Islet of Langerhans (tissue), 1 donor: ENCODE results near the gene RASAL2.
"Not testable (repeated sequence)": the region's sequence is repeated elsewhere in the genome, so short reads cannot be mapped to it uniquely, and the experiment has no call there.

Source experiments
- FAIRE-seq: peaks from one replicate; lab custom pipeline; 2011; peaks lifted over from hg19 to GRCh38; lab: Jason Lieb, UNC

RASAL2 gene

GRCh38 chr1:178495158-178495557 is 401.3 kb downstream of the RASAL2 start:
- no peak for FAIRE-seq

- FAIRE-seq = no peak
Measured at GRCh38 chr1:178495741-178496409, 402.0 kb downstream of the RASAL2 start.

GRCh38 chr1:178496410-178497135 is 402.7 kb downstream of the RASAL2 start, which contains the start of gene CLEC20A:
Gene CLEC20A (minus strand): TSS chr1:178496964. CDS start chr1:178496939, 25 bp downstream.
- no peak for FAIRE-seq

GRCh38 chr1:178497903-178498478 is 404.1 kb downstream of the RASAL2 start:
- no peak for FAIRE-seq

- no peak for FAIRE-seq
Measured at GRCh38 chr1:178498896-178499675, 405.2 kb downstream of the RASAL2 start.

GRCh38 chr1:178500091-178500770 is 406.3 kb downstream of the RASAL2 start:
- FAIRE-seq = no peak

- no peak for FAIRE-seq
Measured at GRCh38 chr1:178500936-178501554, 407.1 kb downstream of the RASAL2 start.

- no peak for FAIRE-seq
Measured at GRCh38 chr1:178501705-178502329, 407.9 kb downstream of the RASAL2 start.

- no peak for FAIRE-seq
Measured at GRCh38 chr1:178502330-178502714, 408.4 kb downstream of the RASAL2 start.

GRCh38 chr1:178502856-178503255 is 409.0 kb downstream of the RASAL2 start:
- FAIRE-seq = no peak

GRCh38 chr1:178503316-178503715 is 409.4 kb downstream of the RASAL2 start:
- FAIRE-seq = not testable (repeated sequence)

GRCh38 chr1:178503849-178504248 is 409.9 kb downstream of the RASAL2 start:
- FAIRE-seq = no peak

- FAIRE-seq = no peak
Measured at GRCh38 chr1:178504286-178504685, 410.4 kb downstream of the RASAL2 start.

- FAIRE-seq = no peak
Measured at GRCh38 chr1:178506177-178506576, 412.3 kb downstream of the RASAL2 start.

- no peak for FAIRE-seq
Measured at GRCh38 chr1:178506669-178507068, 412.8 kb downstream of the RASAL2 start.

- no peak for FAIRE-seq
Measured at GRCh38 chr1:178509414-178510007, 415.6 kb downstream of the RASAL2 start.

GRCh38 chr1:178510155-178510554 is 416.3 kb downstream of the RASAL2 start:
- FAIRE-seq = no peak

GRCh38 chr1:178512566-178513277 is 418.8 kb downstream of the RASAL2 start, which contains the start of gene TEX35:
Gene TEX35 (plus strand): TSS chr1:178513109. CDS start chr1:178513189, 80 bp downstream.
- no peak for FAIRE-seq

GRCh38 chr1:178513278-178513983 is 419.5 kb downstream of the RASAL2 start:
- no peak for FAIRE-seq
